GM18508 (cell line): Measurements from ENCODE around the gene SESN1.

Source experiments
- ATAC-seq: cut with Tn5 transposase; IDR thresholded peaks from one replicate; pipeline ENCODE4 v1.9.1; 2021; ENCODE audit warnings: moderate number of reproducible peaks; ENCODE audit not compliant: insufficient read depth, unreplicated experiment

Gene SESN1

GRCh38 chr6:109062767-109063352 is 31.8 kb downstream of the SESN1 start:
- ATAC-seq: no peak

DNA sequence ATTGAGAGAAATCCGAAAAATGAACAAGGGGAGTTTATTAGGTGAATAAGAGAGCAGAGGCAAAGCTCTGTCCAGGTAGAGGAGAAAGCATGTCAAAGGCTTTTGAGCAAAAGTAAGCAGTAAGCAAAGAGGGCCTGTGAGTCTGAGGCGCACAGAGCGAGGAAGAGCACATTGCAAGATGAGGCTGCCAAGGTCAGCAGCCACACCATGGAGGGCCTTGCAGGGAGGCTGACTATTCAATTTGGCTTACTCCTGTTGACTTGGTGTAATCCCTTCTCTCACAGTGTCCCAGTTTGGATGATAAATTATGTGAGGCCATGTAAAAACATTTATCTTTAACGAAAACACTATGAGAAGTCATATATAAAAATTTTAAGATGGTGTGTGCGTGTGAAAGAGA is 32.4 kb downstream of the SESN1 start:
- ATAC-seq: no peak

DNA sequence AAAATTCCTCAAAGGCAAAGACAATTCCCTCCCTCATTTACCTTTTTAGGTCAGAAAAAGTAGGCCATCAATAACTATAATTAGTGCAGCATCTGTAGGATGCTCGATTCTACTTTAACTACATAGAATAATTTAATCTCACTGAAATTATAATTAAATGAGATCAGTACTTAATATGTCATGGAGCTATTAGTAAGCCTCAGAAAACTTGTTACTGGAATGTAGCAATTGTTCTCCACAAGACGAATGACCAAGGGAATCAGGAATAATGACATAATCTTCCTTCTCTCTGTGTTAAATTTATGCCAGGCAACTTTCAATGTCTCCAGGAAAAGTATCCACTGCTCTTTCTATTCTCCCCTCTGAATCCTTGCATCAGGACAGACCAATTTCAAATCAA is 34.1 kb downstream of the SESN1 start:
- ATAC-seq: no peak

GRCh38 chr6:109059571-109060021 is 35.0 kb downstream of the SESN1 start:
- no peak for ATAC-seq

- ATAC-seq: no peak
These were observed 35.5 kb downstream of the SESN1 start for GRCh38 chr6:109059153-109059552.

- ATAC-seq: no peak
These were observed 36.0 kb downstream of the SESN1 start for GRCh38 chr6:109058620-109059019.

- no peak for ATAC-seq
These were observed 38.0 kb downstream of the SESN1 start for GRCh38 chr6:109056661-109057060.

DNA sequence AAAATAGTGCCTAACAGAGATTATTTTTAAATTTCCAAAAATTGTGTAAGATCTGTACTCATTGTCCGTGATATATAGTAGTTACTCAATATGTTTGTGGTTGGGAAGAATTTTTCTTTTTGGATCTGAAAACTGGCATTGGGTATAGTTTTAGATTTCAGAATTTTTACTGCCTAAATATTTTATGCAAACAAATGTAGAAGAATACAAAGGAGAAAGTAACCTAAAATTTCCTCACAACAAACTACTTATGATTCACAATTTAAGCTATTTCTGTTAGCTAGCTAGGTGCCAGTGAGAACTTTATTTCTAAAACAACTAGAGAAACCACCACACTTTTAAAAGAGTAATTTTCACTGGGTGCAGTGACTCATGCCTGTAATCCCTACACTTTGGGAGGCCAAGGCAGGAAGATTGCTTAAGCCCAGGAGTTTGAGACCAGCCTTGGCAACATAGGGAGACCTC is 38.8 kb downstream of the SESN1 start:
- ATAC-seq: no peak

DNA sequence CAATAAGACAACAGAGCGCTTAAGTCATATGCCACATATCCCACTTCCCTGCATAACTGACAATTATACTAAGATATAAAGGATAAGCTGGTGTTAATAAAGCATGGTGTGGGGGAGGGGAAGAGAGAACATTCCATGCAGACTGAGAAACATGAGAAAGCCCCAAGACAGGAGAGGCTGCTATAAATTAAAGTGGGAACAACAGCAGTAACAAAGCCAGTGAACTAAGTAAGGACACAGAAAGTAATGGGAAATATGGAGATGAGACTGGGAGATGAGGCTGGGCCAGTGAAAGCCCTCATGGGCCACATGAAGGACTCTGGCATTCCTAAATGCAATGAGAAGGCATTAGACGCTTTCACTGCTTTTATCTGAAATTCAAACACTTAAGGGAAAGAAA is 41.3 kb downstream of the SESN1 start:
- no peak for ATAC-seq

DNA sequence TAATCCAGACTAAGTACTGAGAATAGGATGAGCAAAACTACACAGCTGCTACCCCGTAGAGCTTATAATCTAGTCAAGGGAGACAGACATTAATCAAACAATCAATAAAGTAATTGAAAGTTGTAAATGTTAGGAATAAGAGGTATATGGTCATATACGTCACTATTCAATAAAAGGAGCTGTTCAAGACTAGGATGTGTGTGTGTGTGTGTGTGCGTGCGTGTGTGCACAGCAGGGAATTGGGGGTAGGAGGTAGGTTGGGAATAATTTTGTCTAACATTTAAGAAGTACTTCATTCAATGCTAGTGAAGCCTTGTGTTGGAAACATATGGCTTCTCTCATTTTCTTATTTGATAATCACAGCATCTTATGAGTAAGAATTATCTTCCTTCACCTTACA is 41.8 kb downstream of the SESN1 start:
- ATAC-seq: no peak

DNA sequence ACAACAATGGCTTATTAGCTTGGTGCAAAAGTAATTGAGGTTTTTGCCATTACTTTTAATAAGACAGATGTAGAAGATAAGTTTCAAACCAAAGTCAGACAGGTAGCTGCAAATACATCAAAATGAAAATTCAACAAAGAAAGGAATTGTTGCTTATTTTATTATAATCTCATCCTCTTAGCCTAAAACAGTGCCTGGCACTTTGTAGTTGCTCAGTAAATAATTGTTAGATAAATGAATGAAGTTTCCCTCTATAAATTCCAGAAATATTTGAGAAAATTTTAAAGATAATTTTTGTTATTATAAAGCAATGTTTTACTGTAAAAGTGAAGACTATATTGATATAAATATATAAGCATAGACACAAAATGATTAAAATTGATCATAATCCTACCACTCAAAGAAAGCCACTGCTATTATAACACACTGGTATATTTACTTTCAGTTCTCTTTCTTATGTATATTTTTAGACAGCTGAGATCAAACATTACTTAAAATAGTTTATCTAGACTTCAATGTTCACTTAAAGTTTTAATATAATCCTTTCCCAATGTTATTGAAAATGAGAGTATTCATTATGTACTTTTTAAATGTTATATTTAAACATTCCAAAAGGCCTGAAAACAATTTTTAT is 42.5 kb downstream of the SESN1 start:
- ATAC-seq: no peak

- ATAC-seq: no peak
These were observed 43.2 kb downstream of the SESN1 start for GRCh38 chr6:109051301-109052017.

DNA sequence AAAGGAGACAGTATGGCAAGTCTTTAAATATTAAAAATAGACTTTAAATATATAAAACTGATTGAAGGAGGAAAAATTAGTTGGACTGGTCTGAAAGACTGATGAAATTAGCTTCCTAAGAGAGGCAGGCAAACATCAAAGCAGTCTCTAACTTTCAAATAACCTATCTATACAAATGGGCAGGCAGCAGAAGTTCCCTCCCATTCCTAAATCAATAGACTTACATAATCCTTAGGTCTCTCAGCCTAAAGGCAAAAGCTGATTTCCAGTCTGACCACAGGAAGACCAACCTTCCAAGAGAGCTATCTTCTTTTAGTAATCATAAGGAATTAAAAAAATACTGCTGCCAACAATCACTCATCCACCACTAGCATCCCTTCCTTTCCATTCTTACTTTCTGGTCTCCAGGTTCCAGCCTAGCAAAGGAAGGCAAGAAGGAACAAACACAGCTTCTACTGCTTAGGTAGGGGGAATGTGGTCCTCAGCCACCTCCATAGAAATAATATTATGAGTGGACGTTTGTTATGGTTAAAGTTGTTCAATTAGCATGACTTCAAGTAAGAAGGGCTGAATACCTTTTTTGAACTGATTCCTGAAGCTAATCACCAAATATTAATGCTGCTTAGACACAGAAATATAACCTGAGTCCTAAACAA is 44.1 kb downstream of the SESN1 start:
- ATAC-seq: no peak

DNA sequence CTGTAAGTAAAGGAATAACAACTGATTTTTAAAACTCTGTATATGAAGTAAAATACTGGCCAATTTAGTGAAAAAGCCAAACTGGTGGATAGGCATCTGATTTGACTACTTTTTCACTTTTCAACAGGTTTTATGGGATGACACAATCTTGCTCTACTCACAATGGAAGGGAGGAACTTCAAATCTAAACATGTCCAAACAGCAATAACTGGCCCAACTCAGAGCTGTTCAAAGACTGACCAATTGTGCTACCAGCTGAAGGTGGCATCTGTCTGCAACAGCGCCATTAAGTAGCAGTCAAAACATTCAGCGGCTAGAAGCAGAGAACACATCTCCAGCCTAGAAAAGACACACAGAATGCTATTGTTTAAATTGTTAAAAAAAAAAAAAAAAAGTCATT is 44.6 kb downstream of the SESN1 start:
- no peak for ATAC-seq

DNA sequence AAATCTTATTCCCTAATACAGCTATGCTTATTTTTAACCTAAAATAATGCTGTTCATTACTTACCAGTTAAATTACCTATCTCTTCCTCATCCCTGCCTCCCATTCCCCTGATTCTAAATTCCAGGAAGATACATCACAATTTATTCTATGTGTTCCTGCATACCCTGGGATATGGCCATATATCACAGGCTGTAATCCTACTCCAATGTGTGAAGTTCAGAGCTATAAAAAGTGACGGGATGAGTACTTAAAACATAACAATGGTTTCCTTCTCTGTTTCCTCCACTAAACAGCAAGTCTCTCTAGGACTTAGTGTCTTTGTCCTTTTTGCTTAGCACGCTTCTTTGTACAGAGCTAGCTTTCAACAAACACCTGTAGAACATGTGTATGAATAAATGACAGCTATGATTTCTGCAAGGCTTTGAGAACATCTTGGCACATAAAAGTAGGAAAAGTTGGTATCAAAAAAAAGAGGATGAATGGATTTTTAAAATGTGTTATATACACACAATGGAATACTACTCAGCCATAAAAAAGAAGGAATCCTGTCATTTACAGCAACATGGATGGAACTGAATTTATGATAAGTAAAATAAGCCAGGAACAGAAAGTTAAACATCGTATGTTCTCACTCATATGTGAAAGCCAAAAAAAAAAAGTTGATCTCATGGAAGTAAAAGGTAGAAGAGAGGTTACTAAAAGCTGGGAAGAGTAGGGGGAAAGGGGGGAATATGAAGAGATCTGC is 45.8 kb downstream of the SESN1 start:
- ATAC-seq: no peak

- ATAC-seq: no peak
These were observed 46.5 kb downstream of the SESN1 start for GRCh38 chr6:109048176-109048575.

DNA sequence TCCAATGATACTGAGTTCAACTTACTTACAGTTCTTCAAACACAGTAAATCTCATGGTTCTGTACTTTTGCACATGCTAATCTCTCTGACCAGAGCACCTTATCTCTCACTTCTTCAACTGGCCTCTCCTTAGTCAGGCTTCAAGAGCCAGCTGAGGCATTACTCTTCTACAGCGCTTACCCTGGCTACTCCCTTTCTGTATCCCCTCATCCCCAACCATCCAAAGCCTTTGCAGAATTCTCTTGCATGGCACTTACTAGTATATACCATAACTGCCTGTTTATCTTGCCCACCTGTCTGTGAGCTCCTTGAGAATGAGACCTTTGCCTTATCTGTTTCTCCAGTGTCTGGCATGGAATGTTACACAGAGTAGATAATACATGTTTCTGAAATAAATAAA is 49.2 kb downstream of the SESN1 start:
- no peak for ATAC-seq

DNA sequence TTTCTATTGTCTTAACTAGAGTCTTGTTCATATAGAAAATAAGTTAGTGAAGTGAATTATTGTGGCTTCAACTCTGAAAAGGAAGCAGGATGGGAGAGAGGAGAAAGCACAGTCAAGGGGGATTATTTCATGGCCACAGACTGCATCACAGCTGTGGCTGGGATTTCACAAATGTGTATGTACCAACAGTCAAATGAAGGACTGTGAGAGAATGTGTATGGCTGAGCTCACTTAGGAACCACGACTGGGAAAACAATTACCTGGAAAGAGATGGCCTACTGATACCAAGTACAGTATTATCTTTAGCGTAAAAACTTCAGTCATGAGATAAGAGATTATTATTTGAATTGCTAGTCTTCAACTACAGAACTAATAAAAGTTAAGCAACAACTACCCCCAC is 54.9 kb downstream of the SESN1 start:
- ATAC-seq: no peak

DNA sequence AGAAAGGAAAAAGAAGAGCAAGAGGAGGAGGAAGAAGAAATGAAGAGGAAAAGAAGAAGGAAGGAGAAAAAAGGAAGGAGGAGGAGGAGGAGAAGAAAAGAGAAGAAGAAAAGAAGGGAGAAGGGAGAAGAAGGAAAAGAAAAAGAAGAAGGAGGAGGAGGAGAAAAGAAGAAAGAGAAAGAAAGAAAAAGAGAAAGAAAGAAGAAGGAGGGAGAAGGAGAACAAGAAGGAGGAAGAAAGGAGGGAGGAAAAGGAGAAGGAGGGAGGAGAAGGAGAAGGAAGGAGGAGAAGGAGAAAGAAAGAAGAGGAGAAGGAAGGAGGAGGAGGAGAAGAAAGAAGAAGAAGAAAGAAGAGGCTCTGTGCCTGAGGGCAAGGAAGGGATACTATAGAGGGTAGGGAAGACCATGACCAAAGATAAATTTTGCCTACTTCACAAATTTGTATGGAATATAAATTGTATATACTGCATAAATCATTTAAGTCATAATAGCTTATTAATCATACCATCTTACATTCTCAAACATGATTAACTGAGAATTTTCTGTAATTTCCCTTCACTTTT is 55.7 kb downstream of the SESN1 start:
- ATAC-seq: no peak
